ENCODE data around the gene CNPY4. TPM values are rescaled to one million over a fixed set of nuclear protein-coding genes. Genes with fewer than 3 reads are reported as not detected.

CNPY4 gene
- total RNA-seq, 2 experiments from 2014 or later = 10.1 to 10.2 TPM

- peak overlapping the region; percentile 97 for H3K27ac Mint-ChIP-seq
- peak overlapping the region; percentile 97 for H3K4me3 Mint-ChIP-seq
- peaks cover 32% of the 10 kb centered on the region for H3K36me3 Mint-ChIP-seq
- no peaks in the 10 kb centered on the region for H3K9me3 Mint-ChIP-seq
- peaks cover 39% of the 10 kb centered on the region for H3K4me1 Mint-ChIP-seq
- no peak for DNase-seq
- no peaks in the 10 kb centered on the region for H3K27me3 Mint-ChIP-seq
These were observed 31.3 kb upstream of the CNPY4 start for GRCh38 chr7:100088095-100088620.

- Mint-ChIP-seq H3K9me3 (no peaks in the 10 kb centered on the region), H3K36me3 (peaks cover 39% of the 10 kb centered on the region), H3K27ac (peak within 1 kb of the TSS; percentile 97), H3K4me3 (peak within 1 kb of the TSS; percentile 97), H3K4me1 (peaks cover 39% of the 10 kb centered on the region), H3K27me3 (no peaks in the 10 kb centered on the region)
- peak; percentile 91 for DNase-seq
These were observed 30.6 kb upstream of the CNPY4 start, which contains the start of gene COPS6 for GRCh38 chr7:100088621-100089457. COPS6 (plus strand) TSS chr7:100088969; CDS start chr7:100088991, 22 bp downstream.

- Mint-ChIP-seq H3K36me3 (peaks cover 40% of the 10 kb centered on the region), H3K27ac (peak overlapping the region; percentile 97), H3K9me3 (no peaks in the 10 kb centered on the region), H3K4me1 (peaks cover 39% of the 10 kb centered on the region), H3K4me3 (peak overlapping the region; percentile 97), H3K27me3 (no peaks in the 10 kb centered on the region)
- DNase-seq = no peak
These were observed 29.8 kb upstream of the CNPY4 start for GRCh38 chr7:100089458-100090196.

- peaks cover 43% of the 10 kb centered on the region for H3K4me1 Mint-ChIP-seq
- peak overlapping the region; percentile 97 for H3K4me3 Mint-ChIP-seq
- no peak for DNase-seq
These were observed 28.7 kb upstream of the CNPY4 start for GRCh38 chr7:100090527-100091410.

GRCh38 chr7:100091411-100092181, 27.8 kb upstream of the CNPY4 start:
- Mint-ChIP-seq H3K27ac (peak overlapping the region; percentile 97), H3K36me3 (peaks cover 56% of the 10 kb centered on the region), H3K4me3 (no peak overlapping the region), H3K27me3 (no peaks in the 10 kb centered on the region), H3K4me1 (peaks cover 43% of the 10 kb centered on the region), H3K9me3 (no peaks in the 10 kb centered on the region)
- DNase-seq = no peak

More at GRCh38 chr7:100090527-100091410, 28.7 kb upstream of the CNPY4 start:
- peak overlapping the region; percentile 97 for H3K27ac Mint-ChIP-seq
- no peaks in the 10 kb centered on the region for H3K9me3 Mint-ChIP-seq
- H3K27me3 Mint-ChIP-seq = no peaks in the 10 kb centered on the region
- peaks cover 48% of the 10 kb centered on the region for H3K36me3 Mint-ChIP-seq

GRCh38 chr7:100093054-100093453, 26.4 kb upstream of the CNPY4 start:
- H3K9me3 Mint-ChIP-seq = no peaks in the 10 kb centered on the region
- H3K27me3 Mint-ChIP-seq = no peaks in the 10 kb centered on the region
- H3K4me1 Mint-ChIP-seq = peaks cover 49% of the 10 kb centered on the region
- no peak for DNase-seq
- H3K27ac Mint-ChIP-seq = peak overlapping the region; percentile 16
- peaks cover 68% of the 10 kb centered on the region for H3K36me3 Mint-ChIP-seq
- H3K4me3 Mint-ChIP-seq = no peak overlapping the region

- peaks cover 48% of the 10 kb centered on the region for H3K4me1 Mint-ChIP-seq
- peak overlapping the region; percentile 54 for H3K27ac Mint-ChIP-seq
- no peaks in the 10 kb centered on the region for H3K27me3 Mint-ChIP-seq
- H3K9me3 Mint-ChIP-seq = no peaks in the 10 kb centered on the region
- peaks cover 72% of the 10 kb centered on the region for H3K36me3 Mint-ChIP-seq
- DNase-seq = no peak
- no peak overlapping the region for H3K4me3 Mint-ChIP-seq
These were observed 25.9 kb upstream of the CNPY4 start for GRCh38 chr7:100093498-100093897.

- no peak for DNase-seq
- H3K4me3 Mint-ChIP-seq = no peak overlapping the region
- H3K4me1 Mint-ChIP-seq = peaks cover 53% of the 10 kb centered on the region
- no peak overlapping the region for H3K27ac Mint-ChIP-seq
- peaks cover 78% of the 10 kb centered on the region for H3K36me3 Mint-ChIP-seq
- H3K9me3 Mint-ChIP-seq = no peaks in the 10 kb centered on the region
- H3K27me3 Mint-ChIP-seq = no peaks in the 10 kb centered on the region
These were observed 25.4 kb upstream of the CNPY4 start for GRCh38 chr7:100093925-100094486.

- peaks cover 2% of the 10 kb centered on the region for H3K27me3 Mint-ChIP-seq
- peak overlapping the region; percentile 49 for H3K27ac Mint-ChIP-seq
- no peak for DNase-seq
- H3K4me3 Mint-ChIP-seq = no peak overlapping the region
- H3K36me3 Mint-ChIP-seq = peaks cover 82% of the 10 kb centered on the region
- no peaks in the 10 kb centered on the region for H3K9me3 Mint-ChIP-seq
- H3K4me1 Mint-ChIP-seq = peaks cover 53% of the 10 kb centered on the region
These were observed 24.1 kb upstream of the CNPY4 start for GRCh38 chr7:100095289-100095688.

- Mint-ChIP-seq H3K4me1 (peaks cover 50% of the 10 kb centered on the region), H3K9me3 (no peaks in the 10 kb centered on the region), H3K27me3 (peaks cover 4% of the 10 kb centered on the region), H3K27ac (peak overlapping the region; percentile 72), H3K4me3 (no peak overlapping the region), H3K36me3 (peaks cover 81% of the 10 kb centered on the region)
- DNase-seq = no peak
These were observed 23.7 kb upstream of the CNPY4 start for GRCh38 chr7:100095704-100096103.

GRCh38 chr7:100098913-100099312, 20.5 kb upstream of the CNPY4 start:
- peak overlapping the region; percentile 92 for H3K4me3 Mint-ChIP-seq

GRCh38 chr7:100099452-100099851, 20.0 kb upstream of the CNPY4 start:
- DNase-seq = no peak
- H3K4me1 Mint-ChIP-seq = peaks cover 41% of the 10 kb centered on the region
- H3K4me3 Mint-ChIP-seq = peak overlapping the region; percentile 92
- H3K36me3 Mint-ChIP-seq = peaks cover 60% of the 10 kb centered on the region
- H3K9me3 Mint-ChIP-seq = no peaks in the 10 kb centered on the region
- H3K27me3 Mint-ChIP-seq = peaks cover 8% of the 10 kb centered on the region
- H3K27ac Mint-ChIP-seq = peak overlapping the region; percentile 97

More at GRCh38 chr7:100098913-100099312, 20.5 kb upstream of the CNPY4 start:
- Mint-ChIP-seq H3K9me3 (no peaks in the 10 kb centered on the region), H3K4me1 (peaks cover 41% of the 10 kb centered on the region), H3K27ac (peak overlapping the region; percentile 97), H3K36me3 (peaks cover 60% of the 10 kb centered on the region), H3K27me3 (peaks cover 8% of the 10 kb centered on the region)
- no peak for DNase-seq

- H3K27me3 Mint-ChIP-seq = peaks cover 8% of the 10 kb centered on the region
- peak overlapping the region; percentile 97 for H3K27ac Mint-ChIP-seq
- peaks cover 38% of the 10 kb centered on the region for H3K4me1 Mint-ChIP-seq
- no peaks in the 10 kb centered on the region for H3K9me3 Mint-ChIP-seq
- peak overlapping the region; percentile 92 for H3K4me3 Mint-ChIP-seq
- H3K36me3 Mint-ChIP-seq = peaks cover 55% of the 10 kb centered on the region
- peak; percentile 93 for DNase-seq
These were observed 18.9 kb upstream of the CNPY4 start for GRCh38 chr7:100100420-100101015.

All from activated naive CD8-positive, alpha-beta T cell treated with anti-CD3 and anti-CD28 coated beads for 36 hours (primary cell).